ENCODE measurements around the gene SH3RF1. TPM values are rescaled to one million over a fixed set of nuclear protein-coding genes. Genes with fewer than 3 reads are reported as not detected.
"Not testable (repeated sequence)": the region's sequence is repeated elsewhere in the genome, so short reads cannot be mapped to it uniquely, and the experiment has no call there.

Gene SH3RF1
- total RNA-seq, 1 experiment from 2014 or later = 16.6 TPM

DNA sequence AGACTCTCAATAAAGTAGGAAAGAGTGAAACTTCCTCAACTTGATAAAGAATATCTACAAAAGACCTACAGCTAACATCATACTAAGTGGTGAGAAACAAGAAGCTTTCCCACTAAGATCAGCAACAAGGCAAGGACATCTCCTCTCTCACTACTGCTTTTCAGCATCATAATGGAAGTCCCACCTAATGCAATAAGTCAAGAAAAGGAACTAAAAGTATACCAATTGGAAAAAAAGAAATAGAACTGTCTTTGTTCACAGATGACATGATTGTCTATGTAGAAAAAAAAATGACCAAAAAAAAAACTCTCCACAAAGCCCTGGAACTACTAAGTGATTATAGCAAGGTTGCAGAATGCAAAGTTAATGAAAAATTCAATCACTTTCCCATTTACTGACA is 25.1 kb upstream of the SH3RF1 start:
- Mint-ChIP-seq H3K4me3 (no peak overlapping the region), H3K9me3 (peaks cover 3% of the 10 kb centered on the region), H3K27me3 (ENCODE audit: low read depth) (no peaks in the 10 kb centered on the region; the same call in 1 of the 2 replicates), H3K4me1 (no peaks in the 10 kb centered on the region), H3K36me3 (no peaks in the 10 kb centered on the region), H3K27ac (no peak overlapping the region)
- POLR2A ChIA-PET = no interaction called here
- no peak for DNase-seq (ENCODE audit: low spot score)
- TF ChIP-seq, protein P1, sequence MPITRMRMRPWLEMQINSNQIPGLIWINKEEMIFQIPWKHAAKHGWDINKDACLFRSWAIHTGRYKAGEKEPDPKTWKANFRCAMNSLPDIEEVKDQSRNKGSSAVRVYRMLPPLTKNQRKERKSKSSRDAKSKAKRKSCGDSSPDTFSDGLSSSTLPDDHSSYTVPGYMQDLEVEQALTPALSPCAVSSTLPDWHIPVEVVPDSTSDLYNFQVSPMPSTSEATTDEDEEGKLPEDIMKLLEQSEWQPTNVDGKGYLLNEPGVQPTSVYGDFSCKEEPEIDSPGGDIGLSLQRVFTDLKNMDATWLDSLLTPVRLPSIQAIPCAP (CRISPR knock-in tag; IDR thresholded peaks at IDR 0.05) = no peak
- TF ChIP-seq, protein P2, sequence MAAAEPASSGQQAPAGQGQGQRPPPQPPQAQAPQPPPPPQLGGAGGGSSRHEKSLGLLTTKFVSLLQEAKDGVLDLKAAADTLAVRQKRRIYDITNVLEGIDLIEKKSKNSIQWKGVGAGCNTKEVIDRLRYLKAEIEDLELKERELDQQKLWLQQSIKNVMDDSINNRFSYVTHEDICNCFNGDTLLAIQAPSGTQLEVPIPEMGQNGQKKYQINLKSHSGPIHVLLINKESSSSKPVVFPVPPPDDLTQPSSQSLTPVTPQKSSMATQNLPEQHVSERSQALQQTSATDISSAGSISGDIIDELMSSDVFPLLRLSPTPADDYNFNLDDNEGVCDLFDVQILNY (CRISPR knock-in tag; IDR thresholded peaks at IDR 0.05) = no peak
- TF ChIP-seq CBFB (CRISPR knock-in tag; IDR thresholded peaks at IDR 0.05; ENCODE audit: low read depth) = no peak
- TF ChIP-seq ZNF219 (CRISPR knock-in tag; IDR thresholded peaks at IDR 0.05; ENCODE audit: borderline replicate concordance) = no peak
- TF ChIP-seq TP53 (CRISPR knock-in tag; IDR thresholded peaks at IDR 0.05) = no peak
- no peak for TF ChIP-seq CREB1 (CRISPR knock-in tag; IDR thresholded peaks at IDR 0.05)
- no peak for TF ChIP-seq PREB (CRISPR knock-in tag; IDR thresholded peaks at IDR 0.05; ENCODE audit: borderline replicate concordance)
- no peak for TF ChIP-seq ZNF512 (CRISPR knock-in tag; IDR thresholded peaks at IDR 0.05; ENCODE audit: borderline replicate concordance)
- TF ChIP-seq SMAD4 (CRISPR knock-in tag; IDR thresholded peaks at IDR 0.05) = no peak
- TF ChIP-seq KAT7 (CRISPR knock-in tag; IDR thresholded peaks at IDR 0.05; ENCODE audit: borderline replicate concordance) = no peak
- TF ChIP-seq RELA (CRISPR knock-in tag; IDR thresholded peaks at IDR 0.05; ENCODE audit: borderline replicate concordance) = no peak
- TF ChIP-seq CDX4 (CRISPR knock-in tag; IDR thresholded peaks at IDR 0.05; ENCODE audit: borderline replicate concordance) = no peak
- TF ChIP-seq, protein P3, sequence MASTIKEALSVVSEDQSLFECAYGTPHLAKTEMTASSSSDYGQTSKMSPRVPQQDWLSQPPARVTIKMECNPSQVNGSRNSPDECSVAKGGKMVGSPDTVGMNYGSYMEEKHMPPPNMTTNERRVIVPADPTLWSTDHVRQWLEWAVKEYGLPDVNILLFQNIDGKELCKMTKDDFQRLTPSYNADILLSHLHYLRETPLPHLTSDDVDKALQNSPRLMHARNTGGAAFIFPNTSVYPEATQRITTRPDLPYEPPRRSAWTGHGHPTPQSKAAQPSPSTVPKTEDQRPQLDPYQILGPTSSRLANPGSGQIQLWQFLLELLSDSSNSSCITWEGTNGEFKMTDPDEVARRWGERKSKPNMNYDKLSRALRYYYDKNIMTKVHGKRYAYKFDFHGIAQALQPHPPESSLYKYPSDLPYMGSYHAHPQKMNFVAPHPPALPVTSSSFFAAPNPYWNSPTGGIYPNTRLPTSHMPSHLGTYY (CRISPR knock-in tag; IDR thresholded peaks at IDR 0.05) = no peak
- CTCF ChIA-PET = no interaction called here
- no peak for ATAC-seq

DNA sequence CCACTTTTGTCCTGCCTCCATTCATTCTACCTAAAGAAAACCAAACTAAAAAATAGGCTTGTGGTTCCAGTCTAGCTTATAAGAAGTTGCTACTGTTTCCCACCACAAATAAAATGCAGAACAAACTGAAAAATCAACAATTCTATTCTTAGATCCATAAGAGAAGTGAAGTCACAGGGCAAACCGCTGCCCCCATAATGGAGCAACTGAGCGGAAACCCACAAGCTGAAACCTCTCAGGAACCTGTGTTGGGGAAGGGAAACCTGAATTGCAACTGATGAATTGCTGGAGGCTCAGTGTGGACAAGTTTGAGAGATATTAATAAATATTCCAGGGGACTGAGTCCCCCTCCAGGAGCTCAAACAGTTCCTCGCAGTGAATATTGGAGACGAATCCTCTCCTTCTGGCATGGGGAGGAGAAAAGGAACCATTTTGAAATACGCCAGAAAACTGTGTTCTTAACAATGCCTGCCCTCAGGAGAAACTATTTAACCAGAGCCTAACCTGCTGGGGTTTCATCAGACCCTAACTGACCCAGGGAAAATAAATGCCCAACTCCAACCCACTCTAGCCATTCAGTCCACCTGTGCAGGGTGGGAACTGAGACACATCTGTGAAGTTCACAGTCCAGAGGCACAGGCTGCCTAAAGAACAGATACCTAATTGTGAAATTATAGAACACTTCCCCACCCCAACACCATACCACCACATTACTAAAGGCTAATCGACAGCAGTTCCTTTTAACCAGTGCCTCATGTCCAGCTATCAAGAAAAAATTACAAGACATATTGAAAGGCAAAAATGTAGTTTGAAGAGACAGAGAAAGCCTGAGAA is 22.8 kb upstream of the SH3RF1 start:
- Mint-ChIP-seq H3K4me3 (no peak overlapping the region), H3K4me1 (0 out of 2 replicates have a peak, but pooled peaks cover under 1% of the 10 kb centered on the region), H3K36me3 (no peaks in the 10 kb centered on the region), H3K27ac (no peak overlapping the region), H3K27me3 (ENCODE audit: low read depth) (no peaks in the 10 kb centered on the region), H3K9me3 (no peaks in the 10 kb centered on the region)
- TF ChIP-seq PRRX2 (CRISPR knock-in tag; IDR thresholded peaks at IDR 0.05) (no peak), GTF2I (CRISPR knock-in tag; conservative IDR thresholded peaks at IDR 0.05) (no peak), CTCF (IDR thresholded peaks at IDR 0.05) (no peak), FOXK1 (CRISPR knock-in tag; IDR thresholded peaks at IDR 0.05) (no peak)
- ChIA-PET POLR2A (no interaction called here), CTCF (no interaction called here)
- ATAC-seq = no peak
- DNase-seq (ENCODE audit: low spot score) = no peak

GRCh38 chr4:169287983-169288382 is 17.2 kb upstream of the SH3RF1 start:
- DNase-seq (ENCODE audit: low spot score); H3K27me3 Mint-ChIP-seq (ENCODE audit: low read depth); H3K4me3 Mint-ChIP-seq; H3K27ac Mint-ChIP-seq; H3K9me3 Mint-ChIP-seq; POLR2A ChIA-PET; ATAC-seq; H3K36me3 Mint-ChIP-seq; H3K4me1 Mint-ChIP-seq: not testable (repeated sequence)
- CTCF ChIA-PET = interaction anchor here (1.0 kb wide), 1 partner anchor 11 kb away, joined by 4 read pairs; no protein-coding TSS in a partner anchor
